ENCODE results near the gene LIME1.

The LIME1 gene

DNA sequence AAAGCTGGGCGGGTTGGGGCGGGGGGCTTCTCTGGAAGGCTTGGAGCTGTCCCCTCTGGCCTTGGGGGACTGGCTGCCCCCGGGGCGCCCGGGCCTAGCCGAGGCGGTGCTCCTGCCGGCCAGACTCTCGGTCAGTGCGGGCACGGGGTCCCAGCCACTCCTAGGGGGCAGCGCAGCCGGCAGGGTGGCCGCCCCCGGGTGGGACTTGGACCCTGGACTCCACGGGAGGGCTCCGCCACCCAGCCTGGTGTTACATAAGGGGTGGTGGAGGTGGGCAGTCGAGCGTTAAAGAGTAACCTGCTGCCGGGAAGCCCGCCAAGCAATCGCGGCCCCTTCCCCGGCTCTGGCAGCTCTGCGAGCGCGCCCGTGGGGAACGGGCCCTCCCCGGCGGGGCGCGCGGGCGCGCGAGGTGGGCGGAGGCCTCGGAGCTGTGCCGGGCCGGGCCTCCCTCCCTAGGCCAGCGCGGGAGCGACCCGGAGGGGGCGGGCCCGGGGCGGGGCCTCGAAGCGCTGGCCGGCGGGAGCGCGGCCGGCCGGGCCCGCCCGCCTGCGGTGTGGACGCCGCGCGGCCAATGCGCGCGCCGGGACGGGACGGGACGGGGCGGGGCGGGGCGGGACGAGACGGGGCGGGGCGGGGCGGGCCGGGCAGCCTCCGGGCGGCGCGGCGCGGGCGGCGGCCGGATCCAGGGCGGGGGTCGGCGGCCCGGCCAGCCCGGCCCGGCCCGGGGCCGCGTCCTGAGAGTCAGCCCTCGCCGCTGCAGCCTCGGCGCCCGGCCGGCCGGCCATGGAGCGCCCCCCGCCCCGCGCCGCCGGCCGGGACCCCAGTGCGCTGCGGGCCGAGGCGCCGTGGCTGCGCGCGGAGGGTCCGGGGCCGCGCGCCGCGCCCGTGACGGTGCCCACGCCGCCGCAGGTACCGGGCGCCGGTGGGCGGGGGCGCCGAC lies 2.9 kb downstream of the LIME1 start, which contains the start of gene SLC2A4RG:
Gene SLC2A4RG, plus strand, starts transcription at position 647 of the 940 bp plus-strand sequence. Its CDS starts 137 bp downstream, at position 784.
- DNase-seq, result peak; percentile 55

DNA sequence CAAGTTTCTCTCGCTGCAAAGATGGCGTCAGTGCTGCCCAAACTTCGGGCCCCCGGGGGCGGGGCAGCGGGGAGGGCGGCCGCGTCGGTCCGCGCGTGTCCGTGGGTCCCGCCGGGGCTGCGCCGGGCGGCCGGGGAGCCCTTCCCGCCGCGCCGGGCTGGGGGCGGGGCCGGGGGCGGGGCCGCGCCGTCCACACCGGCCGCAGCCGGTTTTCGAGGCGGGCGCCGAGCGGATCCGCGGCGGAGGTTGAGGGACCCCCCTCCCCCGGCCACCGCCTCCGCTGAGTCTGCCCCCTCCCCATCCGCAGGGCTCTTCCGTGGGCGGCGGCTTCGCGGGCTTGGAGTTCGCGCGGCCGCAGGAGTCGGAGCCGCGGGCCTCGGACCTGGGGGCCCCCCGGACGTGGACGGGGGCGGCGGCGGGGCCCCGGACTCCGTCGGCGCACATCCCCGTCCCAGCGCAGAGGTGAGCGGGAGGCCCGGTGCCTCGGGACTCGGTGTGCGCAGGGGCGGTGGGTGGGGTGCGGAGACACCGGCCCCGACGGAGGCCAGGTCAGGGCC lies 3.7 kb downstream of the LIME1 start:
- peak; percentile 52 for DNase-seq

DNA sequence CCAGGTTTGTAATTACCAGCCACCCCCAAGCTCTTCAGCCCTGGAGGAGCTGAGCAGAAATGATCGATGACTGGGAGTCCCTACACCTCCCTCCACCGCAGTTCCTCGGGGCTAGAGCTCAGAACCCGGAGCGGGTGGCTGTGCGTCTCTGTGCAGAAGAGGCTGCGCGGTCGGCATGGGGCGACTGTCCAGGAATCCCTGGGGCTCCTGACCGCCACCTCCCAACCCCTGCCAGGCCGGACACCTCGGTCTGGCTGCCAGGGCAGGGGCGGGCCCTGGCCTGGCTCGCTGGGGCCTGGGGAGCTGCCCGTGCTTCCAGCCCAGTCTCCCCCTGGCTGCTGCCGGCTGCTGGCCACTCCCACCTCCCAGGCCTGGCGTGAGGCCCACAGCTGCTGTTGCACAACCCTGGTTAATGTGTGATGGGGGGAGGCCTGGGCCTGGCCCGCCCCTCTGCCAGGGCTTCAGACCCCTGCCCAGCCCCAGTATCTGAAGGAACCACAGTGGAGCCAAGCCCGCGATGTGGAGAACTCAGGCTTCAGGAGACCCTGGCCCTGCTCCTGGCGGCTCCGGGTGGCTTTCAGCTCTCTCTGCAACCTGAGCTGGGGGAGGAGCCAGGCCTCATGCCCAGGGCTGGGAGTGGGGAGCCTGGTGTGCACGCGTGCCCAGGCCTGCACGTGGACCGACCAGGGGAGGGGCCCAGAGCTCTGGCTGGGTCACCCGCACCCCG lies 4.3 kb downstream of the LIME1 start:
- DNase-seq, result no peak

DNA sequence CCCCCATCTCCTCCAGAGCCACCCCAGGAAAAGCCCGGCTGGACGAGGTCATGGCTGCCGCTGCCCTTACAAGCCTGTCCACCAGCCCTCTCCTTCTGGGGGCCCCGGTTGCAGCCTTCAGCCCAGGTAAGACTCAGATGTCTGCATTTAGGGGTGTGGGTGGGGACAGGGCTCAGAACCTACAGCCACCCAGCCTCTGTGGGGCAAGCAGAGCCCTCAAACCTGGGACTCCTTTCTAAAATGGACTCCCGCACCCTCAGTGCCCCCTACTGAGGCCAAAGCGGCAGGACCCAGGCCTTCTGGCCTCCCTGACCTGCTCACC lies 4.9 kb downstream of the LIME1 start:
- no peak for DNase-seq

DNA sequence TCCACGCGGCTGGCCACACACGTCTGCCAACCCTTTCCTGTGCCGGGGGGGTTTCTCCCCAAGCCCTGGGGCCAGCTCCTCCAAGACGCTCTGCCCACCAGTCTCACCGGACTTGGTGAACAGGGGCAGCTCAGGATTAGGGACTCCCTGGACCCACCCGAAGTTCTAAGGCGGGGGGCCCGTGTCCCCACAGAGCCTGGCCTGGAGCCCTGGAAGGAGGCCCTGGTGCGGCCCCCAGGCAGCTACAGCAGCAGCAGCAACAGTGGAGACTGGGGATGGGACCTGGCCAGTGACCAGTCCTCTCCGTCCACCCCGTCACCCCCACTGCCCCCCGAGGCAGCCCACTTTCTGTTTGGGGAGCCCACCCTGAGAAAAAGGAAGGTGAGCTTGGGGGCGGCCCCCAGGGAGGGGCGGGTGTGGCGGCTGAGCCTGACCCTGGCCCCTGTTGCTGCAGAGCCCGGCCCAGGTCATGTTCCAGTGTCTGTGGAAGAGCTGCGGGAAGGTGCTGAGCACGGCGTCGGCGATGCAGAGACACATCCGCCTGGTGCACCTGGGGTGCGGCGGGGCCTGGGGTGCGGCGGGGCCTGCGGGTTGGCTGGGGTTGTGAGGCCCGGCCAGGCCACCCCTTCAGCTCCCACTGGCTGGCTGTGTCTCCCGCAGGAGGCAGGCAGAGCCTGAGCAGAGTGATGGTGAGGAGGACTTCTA lies 5.4 kb downstream of the LIME1 start:
- DNase-seq, result no peak

DNA sequence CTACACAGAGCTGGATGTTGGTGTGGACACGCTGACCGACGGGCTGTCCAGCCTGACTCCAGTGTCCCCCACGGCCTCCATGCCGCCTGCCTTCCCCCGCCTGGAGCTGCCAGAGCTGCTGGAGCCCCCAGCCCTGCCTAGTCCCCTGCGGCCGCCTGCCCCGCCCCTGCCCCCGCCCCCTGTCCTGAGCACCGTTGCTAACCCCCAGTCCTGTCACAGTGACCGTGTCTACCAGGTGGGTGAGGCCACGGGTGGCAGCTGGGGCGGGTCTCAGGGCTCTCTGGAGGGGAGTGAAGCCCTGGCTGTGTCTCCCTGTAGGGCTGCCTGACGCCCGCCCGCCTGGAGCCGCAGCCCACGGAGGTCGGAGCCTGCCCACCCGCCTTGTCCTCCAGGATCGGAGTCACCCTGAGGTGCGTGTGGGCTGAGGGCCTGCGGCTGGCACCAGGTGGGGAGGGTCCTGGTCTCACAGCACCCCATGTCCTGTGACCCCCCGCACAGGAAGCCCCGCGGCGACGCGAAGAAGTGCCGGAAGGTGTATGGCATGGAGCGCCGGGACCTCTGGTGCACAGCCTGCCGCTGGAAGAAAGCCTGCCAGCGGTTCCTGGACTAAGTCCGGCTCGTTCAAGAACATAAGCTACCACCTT lies 6.0 kb downstream of the LIME1 start:
- DNase-seq, result no peak

DNA sequence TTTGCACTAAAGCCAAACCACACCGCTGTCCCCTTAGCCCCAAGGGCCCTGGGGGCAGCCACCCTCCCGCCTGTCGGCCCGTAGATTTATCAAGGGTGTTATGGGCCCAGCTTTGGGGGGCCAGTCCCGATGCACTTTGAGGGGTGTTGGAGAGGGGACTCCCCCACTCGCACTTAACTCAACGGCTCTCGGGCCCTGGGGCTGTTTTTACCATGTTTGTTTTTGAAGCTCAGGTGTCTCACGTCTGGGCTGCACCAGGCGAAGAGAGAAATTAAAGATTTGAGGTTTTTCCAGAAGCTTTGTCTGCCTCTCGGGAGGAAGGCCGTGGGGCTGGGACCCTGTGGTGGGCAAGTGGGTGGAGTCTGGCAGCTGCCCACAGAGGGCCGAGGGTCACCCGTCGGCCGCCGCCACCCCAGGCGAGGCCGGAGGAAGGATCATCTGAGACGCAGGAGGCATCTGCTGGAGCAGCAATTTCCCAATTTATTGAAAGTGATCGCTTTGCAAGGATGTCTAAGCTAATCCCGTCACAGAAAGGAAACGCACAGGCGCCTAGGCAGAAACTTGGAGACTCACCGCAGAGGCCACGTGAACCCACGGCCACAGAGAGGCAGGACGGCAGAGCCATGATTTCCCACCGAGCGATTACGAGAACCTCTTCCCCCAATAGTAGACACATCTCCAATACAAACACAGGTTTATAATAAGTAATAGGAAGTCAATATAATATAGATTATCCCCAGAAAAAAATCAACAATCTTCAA lies 6.9 kb downstream of the LIME1 start:
- DNase-seq, result no peak

DNA sequence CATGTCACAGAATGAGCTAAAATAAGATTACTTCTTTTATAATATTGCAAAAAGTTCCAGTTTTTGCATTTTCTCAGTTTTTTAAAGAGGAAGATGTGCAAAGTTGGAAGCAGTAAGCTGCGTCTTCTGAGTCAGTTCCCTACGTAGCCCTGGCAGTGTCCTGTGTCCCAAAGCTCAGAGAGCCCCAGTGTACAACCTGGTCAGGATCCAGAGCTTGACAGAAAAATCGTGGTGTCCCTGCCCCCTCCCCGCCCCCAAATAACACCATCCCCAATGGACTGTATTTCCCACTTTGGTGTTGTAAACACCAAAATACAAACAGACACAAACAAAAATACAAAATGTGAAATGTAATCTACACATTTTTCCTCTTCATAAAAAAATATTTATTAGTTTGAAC lies 7.7 kb downstream of the LIME1 start:
- no peak for DNase-seq

DNA sequence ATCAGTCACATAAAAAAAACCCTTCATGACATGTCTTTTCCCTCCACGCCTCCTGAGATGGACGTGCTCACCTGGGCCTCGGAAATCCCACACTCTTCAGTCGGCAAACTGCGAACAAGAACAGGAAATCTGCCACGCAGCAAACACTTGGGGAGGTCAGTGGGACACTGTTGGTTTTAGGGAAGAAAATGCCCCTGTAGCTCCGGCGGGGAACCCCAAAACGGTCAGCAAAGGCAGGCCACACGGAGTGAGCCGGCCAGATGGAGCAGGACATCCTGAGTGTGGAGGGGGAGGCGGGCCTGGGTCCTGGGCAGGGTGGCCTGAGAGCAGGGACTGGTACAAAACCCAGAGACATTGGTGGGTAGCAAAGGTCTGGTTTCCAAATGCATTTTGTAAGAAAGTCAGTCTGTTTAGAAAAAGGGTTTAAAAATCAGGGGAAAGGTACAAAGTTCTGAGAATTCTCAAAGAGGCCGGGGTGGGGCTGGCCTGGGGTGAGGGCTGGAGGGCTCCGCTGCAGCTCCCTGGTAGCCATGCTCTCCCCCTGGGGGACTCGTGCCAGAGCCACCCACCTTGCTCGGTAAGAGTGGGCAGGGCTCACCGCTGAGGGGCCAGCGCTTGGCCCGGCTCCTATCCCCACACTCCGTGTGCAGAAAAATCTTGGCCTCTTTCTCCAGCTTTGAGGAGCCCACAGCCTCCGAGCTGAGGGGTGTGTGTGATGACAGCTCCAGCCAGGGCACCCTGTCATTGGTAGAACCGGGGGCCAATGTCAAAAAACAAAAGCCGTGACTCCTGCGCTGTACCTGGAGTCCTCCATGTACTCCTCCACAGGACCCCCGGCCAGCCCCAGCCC lies 8.3 kb downstream of the LIME1 start:
- no peak for DNase-seq

DNA sequence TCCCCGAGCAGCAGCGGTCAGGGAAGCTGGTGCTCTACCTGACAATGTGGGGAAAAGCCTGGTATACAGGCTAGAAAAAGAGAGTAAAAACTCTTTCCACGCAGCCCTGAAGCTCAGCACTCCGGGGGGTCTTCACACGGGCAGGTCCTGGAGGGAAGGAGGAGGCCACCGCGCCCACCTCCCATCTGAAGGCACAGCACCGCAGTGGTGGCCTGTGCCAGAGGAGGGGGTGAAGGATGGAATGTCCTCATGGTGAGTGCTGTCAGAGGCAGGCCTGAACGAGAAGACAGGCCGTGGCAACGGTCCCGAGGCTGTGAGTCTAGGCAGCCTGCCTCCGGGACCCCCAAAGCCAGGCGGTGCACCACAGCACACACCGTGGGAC lies 9.0 kb downstream of the LIME1 start:
- no peak for DNase-seq

DNA sequence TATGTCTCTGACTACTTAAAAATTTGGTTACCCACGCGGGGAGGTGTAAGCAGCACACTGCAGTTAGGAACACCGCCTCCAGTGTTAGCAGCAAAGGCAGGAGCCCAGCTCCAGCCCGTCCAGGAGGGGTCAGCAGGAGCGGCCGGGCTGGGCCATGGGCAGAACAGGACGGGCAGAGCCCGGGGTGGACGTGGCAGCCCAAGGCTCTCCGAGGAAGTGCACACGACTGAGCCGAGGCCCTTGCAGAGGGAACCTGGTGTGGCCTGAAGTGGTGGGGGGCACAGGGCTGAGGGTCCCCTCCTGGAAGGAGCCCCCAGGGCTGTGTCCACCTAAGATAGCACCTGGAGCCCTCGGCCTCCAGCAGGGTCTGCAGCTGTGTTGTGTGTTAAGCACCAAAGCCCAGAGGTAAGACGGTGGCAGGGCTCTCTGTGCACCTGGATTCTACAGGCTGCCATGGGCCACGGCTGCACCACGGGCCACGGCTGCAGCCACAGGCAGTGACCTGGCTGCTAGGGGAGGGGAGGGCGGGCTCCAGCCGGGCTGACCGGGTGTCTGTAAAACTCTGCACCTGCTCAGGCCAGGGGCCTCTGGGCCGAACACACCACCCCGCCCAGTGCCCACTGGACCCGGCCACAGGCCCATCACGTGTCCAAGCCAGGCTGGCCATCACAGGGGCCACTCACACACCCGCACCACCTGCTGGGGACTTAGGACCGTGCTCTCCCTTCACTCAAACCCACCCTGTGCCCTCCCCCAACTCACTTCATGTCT lies 9.7 kb downstream of the LIME1 start:
- no peak for DNase-seq

DNA sequence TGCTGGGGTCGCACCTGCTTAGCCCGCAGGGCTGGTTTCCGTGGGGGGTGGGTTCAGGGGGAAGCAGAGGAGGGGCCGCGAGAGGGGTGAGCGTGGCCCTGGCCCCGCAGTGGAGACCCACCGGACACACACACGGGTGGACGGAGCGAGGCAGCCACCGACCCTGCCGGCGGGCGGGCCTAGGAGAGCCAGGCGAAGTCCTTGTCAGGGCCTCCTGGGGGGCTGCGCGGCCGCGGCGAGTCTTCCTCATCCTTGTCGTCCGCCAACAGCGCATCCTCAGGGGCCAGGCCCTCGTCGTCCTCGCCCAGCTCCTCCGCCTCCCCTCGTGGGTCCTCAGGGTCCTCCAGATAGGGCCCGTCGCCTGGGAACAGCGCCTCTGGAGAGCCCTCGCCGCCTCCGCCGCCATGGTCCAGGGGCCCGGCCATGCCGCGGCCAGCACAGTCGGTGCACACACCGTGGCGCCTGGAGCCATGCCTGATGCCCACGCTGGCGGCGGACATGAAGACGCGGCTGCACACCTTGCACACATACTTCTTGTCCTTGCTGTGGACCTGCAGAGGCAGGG lies 10.4 kb downstream of the LIME1 start:
- DNase-seq, result no peak

DNA sequence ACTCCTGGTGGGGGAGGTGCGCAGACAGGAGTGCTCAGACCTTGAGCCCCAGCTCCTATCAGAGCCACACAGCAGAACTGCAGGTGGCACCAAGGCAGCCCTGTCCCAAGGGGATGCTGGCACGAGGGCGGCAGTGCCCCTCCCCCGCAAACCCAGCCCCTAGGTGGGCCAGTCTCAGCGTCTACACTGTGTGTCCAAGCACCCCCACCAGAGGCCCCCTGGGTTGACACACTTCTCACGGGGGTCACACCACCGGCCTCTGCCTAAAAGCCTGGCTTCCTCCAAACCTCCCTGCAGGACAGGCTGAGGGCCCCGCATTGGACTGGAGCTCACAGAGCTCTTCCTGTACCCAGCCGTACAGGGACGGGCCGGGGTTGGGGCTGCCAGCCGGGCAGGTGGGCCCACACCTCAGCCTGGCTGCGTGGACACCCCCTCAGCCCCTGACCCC lies 11.2 kb downstream of the LIME1 start:
- no peak for DNase-seq

DNA sequence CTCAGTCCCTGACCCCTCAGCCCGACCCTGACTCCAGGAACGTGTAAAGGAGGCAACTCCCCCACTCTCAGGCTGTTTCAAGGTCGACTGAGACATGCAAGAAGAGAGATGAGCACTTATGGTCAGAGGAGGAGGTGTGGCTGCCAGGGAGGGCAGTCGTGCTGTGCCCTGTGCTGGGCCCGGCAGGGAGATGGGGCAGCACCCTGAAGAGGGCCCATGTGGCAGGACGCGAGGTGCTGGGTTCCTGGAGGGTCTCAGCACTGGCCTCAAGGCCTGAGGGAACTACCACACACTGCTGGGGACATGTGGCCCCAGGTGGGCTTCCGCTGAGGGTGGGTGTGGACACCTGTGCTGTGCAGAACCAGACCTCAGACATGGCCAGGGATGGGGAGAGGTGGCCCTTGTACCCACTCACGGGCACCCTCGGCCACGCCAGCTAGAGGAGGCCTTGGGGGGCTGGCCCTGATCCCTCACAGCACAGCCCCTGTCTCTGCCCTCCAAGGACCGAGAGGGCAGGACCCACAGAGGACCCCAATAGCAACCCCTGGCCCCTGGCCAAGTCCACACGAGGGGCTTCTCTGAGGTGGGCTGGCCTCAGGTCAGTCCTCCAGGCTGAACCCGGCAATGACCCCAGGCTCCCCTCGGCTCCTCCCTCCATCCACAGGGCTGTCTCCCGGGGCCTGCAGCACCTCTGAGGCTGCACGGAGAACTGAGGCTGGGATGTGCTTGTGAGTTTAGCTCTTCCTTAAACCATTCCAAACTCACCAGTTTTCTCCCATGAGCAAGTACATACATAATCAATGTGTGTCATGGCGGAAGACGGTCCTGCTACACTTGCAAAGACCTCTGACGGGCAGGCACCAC lies 11.8 kb downstream of the LIME1 start:
- DNase-seq, result no peak

DNA sequence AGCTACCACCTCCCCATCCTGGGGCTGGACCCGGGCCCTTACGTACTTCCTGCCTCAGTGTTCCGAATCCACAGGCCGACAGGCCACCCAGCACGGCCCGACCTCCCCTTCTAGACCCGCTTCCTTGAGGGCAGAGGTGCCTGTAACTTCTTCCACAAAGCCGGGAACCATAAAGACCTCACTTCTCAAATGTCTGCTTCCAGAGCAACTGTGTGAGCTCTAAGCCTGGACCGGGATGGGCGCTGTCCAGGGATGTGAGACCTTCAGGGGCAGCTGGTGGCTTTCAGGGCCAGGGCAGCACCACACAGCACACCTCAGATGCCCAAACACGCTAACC lies 12.4 kb downstream of the LIME1 start:
- DNase-seq, result no peak

DNA sequence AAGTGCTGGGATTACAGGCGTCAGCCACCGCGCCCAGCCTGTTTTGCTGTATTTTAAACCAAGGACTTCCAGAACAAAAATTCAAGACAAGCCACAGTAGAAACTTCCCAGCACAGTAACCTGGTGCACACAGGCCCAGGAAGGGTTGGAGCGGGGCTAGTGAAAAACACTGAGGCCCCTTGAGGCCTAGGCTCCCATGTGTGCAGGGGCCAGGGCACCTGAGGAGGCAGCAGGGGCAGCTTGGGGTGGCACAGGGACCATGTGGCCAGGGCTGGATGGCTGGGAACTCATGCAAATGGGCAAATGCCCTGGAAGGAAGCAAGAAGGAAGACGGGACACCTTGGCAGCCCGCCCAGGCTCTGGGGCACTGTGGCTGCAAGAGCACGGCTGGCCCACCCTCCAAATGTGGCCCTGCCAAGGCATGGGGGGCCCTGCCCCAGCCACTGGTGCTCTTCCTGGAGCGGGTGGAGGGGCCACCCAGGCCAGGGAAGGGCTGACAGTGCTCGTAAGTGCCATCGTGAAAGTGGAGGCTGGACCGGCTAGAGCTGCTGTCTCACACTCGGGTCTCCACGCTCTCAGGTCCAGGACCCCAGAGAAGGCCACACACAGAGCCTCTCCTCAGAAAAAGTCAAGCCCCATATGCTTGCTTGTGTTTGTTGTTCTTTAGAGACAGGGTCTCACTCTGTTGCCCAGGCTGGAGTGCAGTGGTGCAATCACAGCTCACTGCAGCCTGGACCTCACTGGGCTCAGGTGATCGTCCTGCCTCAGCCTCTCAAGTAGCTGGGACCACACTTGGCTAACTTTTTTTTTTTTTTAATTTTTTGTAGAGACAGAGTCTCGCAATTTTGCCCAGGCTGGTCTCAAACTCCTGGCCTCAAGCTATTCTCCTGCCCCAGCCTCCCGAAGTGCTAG lies 13.4 kb downstream of the LIME1 start:
- no peak for DNase-seq

DNA sequence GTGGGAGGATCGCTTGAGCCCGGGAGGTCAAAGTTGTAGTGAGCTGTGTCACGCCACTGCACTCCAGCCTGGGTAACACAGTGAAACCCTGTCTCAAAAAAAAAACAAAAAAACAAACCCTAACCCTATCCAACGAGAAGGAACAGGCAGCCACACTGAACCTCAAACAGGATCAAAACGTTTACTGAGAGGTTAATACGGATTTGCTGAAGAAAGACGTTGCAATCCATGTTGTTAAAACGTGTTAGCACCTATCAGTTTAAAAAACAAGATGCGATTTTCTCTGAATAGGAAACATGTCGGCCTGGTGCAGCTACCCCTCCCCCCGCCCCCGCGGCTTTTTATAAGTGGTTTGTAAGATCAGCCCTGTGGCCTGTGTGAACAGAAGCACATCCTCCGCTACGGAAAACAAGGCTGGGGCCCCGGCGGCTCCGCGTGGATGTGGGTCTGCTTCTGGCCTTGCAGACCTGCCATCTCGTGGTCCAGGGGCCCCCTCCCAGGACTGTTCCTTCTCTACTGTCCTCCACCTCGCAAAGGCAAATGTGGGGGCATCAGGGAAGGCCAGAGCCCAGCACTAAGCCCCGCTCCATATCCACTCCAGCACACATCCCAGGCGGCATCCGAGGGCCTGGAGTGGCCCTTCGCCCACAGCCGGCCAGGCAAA lies 14.5 kb downstream of the LIME1 start:
- DNase-seq, result peak; percentile 45

Data from T-helper 9 cell (primary cell).